GM12865 (cell line): Measurements from ENCODE around the gene TMCC2.
"Not testable (repeated sequence)": the region's sequence is repeated elsewhere in the genome, so short reads cannot be mapped to it uniquely, and the experiment has no call there.

Experiments
- DNase-seq: peaks from one replicate; pipeline ENCODE4 v3.0.0; 2010; ENCODE audit warnings: low read depth
- H3K4me3 ChIP-seq: 2 replicates; pipeline ENCODE4 v1.5.1; 2011; ENCODE audit warnings: mild to moderate bottlenecking, low read depth, low read length, control low read depth
- CTCF ChIP-seq: IDR thresholded peaks from 2 replicates; pipeline ENCODE4 v1.5.1; 2011; ENCODE audit warnings: low read length, control low read depth, low read depth, inconsistent platforms; ENCODE audit not compliant: insufficient read depth; ENCODE audit errors: missing control alignments

Gene TMCC2

GRCh38 chr1:205227584-205228013 is at the start of gene TMCC2:
TSS of gene TMCC2 (plus strand) at chr1:205227946. CDS start at chr1:205228565, 619 bp downstream.
- TF ChIP-seq CTCF = no peak
- H3K4me3 ChIP-seq = peak within 1 kb of the TSS; percentile 57
- peak; percentile 89 for DNase-seq

GRCh38 chr1:205179842-205180241 is 47.9 kb upstream of the TMCC2 start:
- no peak overlapping the region for H3K4me3 ChIP-seq
- DNase-seq = no peak
- TF ChIP-seq CTCF = no peak

- DNase-seq = not testable (repeated sequence)
These were observed 47.4 kb upstream of the TMCC2 start for GRCh38 chr1:205180331-205180730.

GRCh38 chr1:205182930-205183329 is 44.8 kb upstream of the TMCC2 start:
- no peak for TF ChIP-seq CTCF

More at GRCh38 chr1:205180331-205180730, 47.4 kb upstream of the TMCC2 start:
- not testable (repeated sequence) for H3K4me3 ChIP-seq

GRCh38 chr1:205183676-205184335 is 43.9 kb upstream of the TMCC2 start:
- no peak overlapping the region for H3K4me3 ChIP-seq
- TF ChIP-seq CTCF = no peak
- no peak for DNase-seq

More at GRCh38 chr1:205182930-205183329, 44.8 kb upstream of the TMCC2 start:
- no peak overlapping the region for H3K4me3 ChIP-seq
- no peak for DNase-seq

GRCh38 chr1:205186191-205186590 is 41.6 kb upstream of the TMCC2 start:
- DNase-seq = peak; percentile 19
- H3K4me3 ChIP-seq = no peak overlapping the region
- TF ChIP-seq CTCF = no peak

- no peak for TF ChIP-seq CTCF
- H3K4me3 ChIP-seq = no peak overlapping the region
- DNase-seq = no peak
These were observed 40.3 kb upstream of the TMCC2 start for GRCh38 chr1:205187420-205187819.

GRCh38 chr1:205188098-205188497 is 39.6 kb upstream of the TMCC2 start:
- TF ChIP-seq CTCF = no peak
- no peak overlapping the region for H3K4me3 ChIP-seq
- no peak for DNase-seq
